ENCODE data around the gene KLHL24.

KLHL24 gene

GRCh38 chr3:183662099-183662498, 26.7 kb downstream of the KLHL24 start (continued):
- TF ChIP-seq ZNF280D (tag by site-specific recombination; IDR thresholded peaks at IDR 0.05) (no peak), GLI4 (tag by site-specific recombination; IDR thresholded peaks at IDR 0.05) (no peak)

GRCh38 chr3:183664913-183665381, 29.5 kb downstream of the KLHL24 start:
- CTCF ChIA-PET: no interaction called here
- POLR2A ChIA-PET: no interaction called here
- H3K27ac ChIP-seq (ENCODE audit: extremely low read depth, low read depth, low read length): no peak overlapping the region
- H3K9me3 ChIP-seq (ENCODE audit: control insufficient read depth, insufficient read depth, low read depth, low read length): no peaks in the 10 kb centered on the region
- H3K36me3 ChIP-seq (ENCODE audit: control insufficient read depth in 2 of 2, insufficient read depth in 1 of 2, low read length in 2 of 2): peaks cover 7 to 26% of the 10 kb centered on the region in 2 experiments; a peak in 2 of 3 replicates
- H3K4me1 ChIP-seq (ENCODE audit: control insufficient read depth, insufficient read depth, low read length): no peaks in the 10 kb centered on the region; the same call in 1 of the 2 replicates
- H3K4me3 ChIP-seq (ENCODE audit: low read depth, low read length): no peak overlapping the region
- TF ChIP-seq YY1 (tag by site-specific recombination; IDR thresholded peaks at IDR 0.05) (0 out of 2 replicates have a peak, but pooled peaks have one; percentile 38), PRDM6 (tag by site-specific recombination; IDR thresholded peaks at IDR 0.05) (peak; percentile 59), FEZF1 (tag by site-specific recombination; IDR thresholded peaks at IDR 0.05) (peak; percentile 13; the same call in 1 of the 2 replicates), ZXDB (tag by site-specific recombination; IDR thresholded peaks at IDR 0.05) (peak; percentile 15; the same call in 1 of the 2 replicates), ZNF157 (tag by site-specific recombination; IDR thresholded peaks at IDR 0.05) (no peak), YY2 (tag by site-specific recombination; IDR thresholded peaks at IDR 0.05) (peak; percentile 52; the same call in 1 of the 2 replicates), PRDM4 (tag by site-specific recombination; IDR thresholded peaks at IDR 0.05) (peak; percentile 20; the same call in 1 of the 2 replicates), ZNF324 (tag by site-specific recombination; IDR thresholded peaks at IDR 0.05) (no peak)

GRCh38 chr3:183680061-183680460, 44.6 kb downstream of the KLHL24 start:
- Histone ChIP-seq H3K27ac (ENCODE audit: extremely low read depth, low read depth, low read length) (no peak overlapping the region), H3K4me3 (ENCODE audit: low read depth, low read length) (no peak overlapping the region), H3K9me3 (ENCODE audit: control insufficient read depth, insufficient read depth, low read depth, low read length) (no peaks in the 10 kb centered on the region), H3K4me1 (ENCODE audit: control insufficient read depth, insufficient read depth, low read length) (no peaks in the 10 kb centered on the region), H3K36me3 (ENCODE audit: control insufficient read depth in 2 of 2, insufficient read depth in 1 of 2, low read length in 2 of 2) (peaks cover 0 to 3% of the 10 kb centered on the region in 2 experiments; a peak in 2 of 3 replicates)
- ChIA-PET CTCF (no interaction called here), POLR2A (no interaction called here)
- no peak for TF ChIP-seq TSHZ1 (tag by site-specific recombination; IDR thresholded peaks at IDR 0.05; ENCODE audit: borderline replicate concordance)
- no peak for TF ChIP-seq ZNF148 (tag by site-specific recombination; IDR thresholded peaks at IDR 0.05; ENCODE audit: borderline replicate concordance)
- no peak for TF ChIP-seq ZBTB21 (tag by site-specific recombination; IDR thresholded peaks at IDR 0.05)
- peak; percentile 44; the same call in 1 of the 2 replicates for TF ChIP-seq SCRT2 (tag by site-specific recombination; IDR thresholded peaks at IDR 0.05)

Measured in HEK293 (cell line).